Lower leg skin (tissue), 4 donors: Measurements from ENCODE around the gene ZSWIM6. TPM values are rescaled to one million over a fixed set of nuclear protein-coding genes. Genes with fewer than 3 reads are reported as not detected.

Source experiments
- DNase-seq, 2 donors: peaks; one replicate each; pipeline ENCODE4 v3.0.0-alpha.2; 2019; ENCODE audit warnings: low spot score in 2 of 2
- H3K4me3 ChIP-seq: fragments of 200-600 bp; sonication (generic); 2 replicates; pipeline ENCODE4 v1.5.1; 2017; ENCODE audit warnings: mild to moderate bottlenecking, low read depth; ENCODE audit not compliant: poor library complexity, severe bottlenecking
- POLR2A ChIP-seq, 2 donors: fragments of 450-650 bp; IDR thresholded peaks; one replicate each; pipeline ENCODE4 v1.6.1; 2016 to 2017; ENCODE audit warnings: antibody characterized with exemption in 2 of 2, mild to moderate bottlenecking in 1 of 2, moderate library complexity in 1 of 2
- WGBS, 2 donors: methylation state at CpG; one replicate each; pipeline ENCODE4 v1.1.5; 2018; 5-methylcytosine and 5-hydroxymethylcytosine counted together
- intact Hi-C: fragments of 100-400 bp; cut with DNase I; formaldehyde crosslinking; loops from one replicate; pipeline ENCODE4 v1.15.0; 2023; ENCODE audit warnings: low total_unique reads
- total RNA-seq, 4 donors: library from RNA; depleted of rRNA; stranded (reverse); fragments of >200 nt; gene quantifications; one replicate each; pipeline ENCODE4 v1.1.0, GENCODE V29; 2016
- TF ChIP-seq, protein P1 (sequence below), 3 donors: fragments of 450-650 bp; IDR thresholded peaks; one replicate each; pipeline ENCODE4 v1.5.1; 2016; ENCODE audit warnings: antibody characterized with exemption in 3 of 3, mild to moderate bottlenecking in 3 of 3, moderate library complexity in 2 of 3

The ZSWIM6 gene
- total RNA-seq, 4 donors from 2014 or later, result 7.1 to 8.7 (median 8.1) TPM

DNA sequence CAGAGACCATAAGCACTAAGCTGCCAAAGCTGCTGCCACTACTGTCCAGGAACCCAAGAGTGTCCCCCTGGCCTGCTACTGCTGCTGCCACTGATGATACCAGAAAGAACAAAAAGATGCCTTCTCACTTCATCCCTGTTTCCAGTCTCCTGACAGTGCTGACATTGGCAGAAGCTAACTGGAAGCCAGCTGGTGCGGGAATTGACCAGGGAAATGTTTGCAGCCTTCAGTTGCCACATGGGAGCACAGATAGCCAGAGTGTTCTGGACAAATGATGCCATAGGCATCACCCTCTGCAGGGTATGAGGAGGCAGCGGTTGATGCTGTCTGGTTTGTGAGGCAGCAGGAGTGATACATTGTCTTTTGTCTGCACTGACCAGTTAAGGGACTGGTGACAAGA lies 258.4 kb downstream of the ZSWIM6 start:
- TF ChIP-seq, protein P1, sequence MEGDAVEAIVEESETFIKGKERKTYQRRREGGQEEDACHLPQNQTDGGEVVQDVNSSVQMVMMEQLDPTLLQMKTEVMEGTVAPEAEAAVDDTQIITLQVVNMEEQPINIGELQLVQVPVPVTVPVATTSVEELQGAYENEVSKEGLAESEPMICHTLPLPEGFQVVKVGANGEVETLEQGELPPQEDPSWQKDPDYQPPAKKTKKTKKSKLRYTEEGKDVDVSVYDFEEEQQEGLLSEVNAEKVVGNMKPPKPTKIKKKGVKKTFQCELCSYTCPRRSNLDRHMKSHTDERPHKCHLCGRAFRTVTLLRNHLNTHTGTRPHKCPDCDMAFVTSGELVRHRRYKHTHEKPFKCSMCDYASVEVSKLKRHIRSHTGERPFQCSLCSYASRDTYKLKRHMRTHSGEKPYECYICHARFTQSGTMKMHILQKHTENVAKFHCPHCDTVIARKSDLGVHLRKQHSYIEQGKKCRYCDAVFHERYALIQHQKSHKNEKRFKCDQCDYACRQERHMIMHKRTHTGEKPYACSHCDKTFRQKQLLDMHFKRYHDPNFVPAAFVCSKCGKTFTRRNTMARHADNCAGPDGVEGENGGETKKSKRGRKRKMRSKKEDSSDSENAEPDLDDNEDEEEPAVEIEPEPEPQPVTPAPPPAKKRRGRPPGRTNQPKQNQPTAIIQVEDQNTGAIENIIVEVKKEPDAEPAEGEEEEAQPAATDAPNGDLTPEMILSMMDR (IDR thresholded peaks at IDR 0.05), result no peak
- TF ChIP-seq POLR2A (IDR thresholded peaks at IDR 0.05), result no peak
- intact Hi-C loops, result no loop called here
- 96 to 100% methylated on average over 2 of the region's 2 CpGs for WGBS, 2 donors
- no peak overlapping the region for H3K4me3 ChIP-seq
- DNase-seq, result no peak

DNA sequence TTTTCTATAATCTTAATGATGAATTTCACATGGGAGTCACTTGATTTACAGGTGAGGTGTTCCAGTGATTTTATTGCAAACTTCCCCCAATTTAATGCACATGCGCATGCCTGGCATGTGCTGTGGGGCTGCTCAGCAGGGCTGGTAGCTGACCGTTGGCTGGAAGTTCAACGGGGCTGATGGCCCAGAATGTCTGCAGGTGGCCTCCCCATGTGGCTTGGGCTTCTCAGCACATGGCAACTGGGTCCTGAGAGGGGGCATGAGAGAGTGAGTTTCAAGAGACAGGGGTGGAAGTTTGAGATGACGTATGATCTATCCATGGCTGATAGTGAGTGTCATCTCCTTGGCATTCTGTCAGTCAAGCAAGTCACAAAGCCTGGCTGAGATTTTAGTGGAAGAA lies 259.8 kb downstream of the ZSWIM6 start:
- 85 to 91% methylated on average over 4 of the region's 4 CpGs for WGBS, 2 donors
- no peak for TF ChIP-seq POLR2A (IDR thresholded peaks at IDR 0.05)
- TF ChIP-seq, protein P1 (IDR thresholded peaks at IDR 0.05), result no peak
- intact Hi-C loops, result no loop called here
- H3K4me3 ChIP-seq, result no peak overlapping the region
- no peak for DNase-seq

DNA sequence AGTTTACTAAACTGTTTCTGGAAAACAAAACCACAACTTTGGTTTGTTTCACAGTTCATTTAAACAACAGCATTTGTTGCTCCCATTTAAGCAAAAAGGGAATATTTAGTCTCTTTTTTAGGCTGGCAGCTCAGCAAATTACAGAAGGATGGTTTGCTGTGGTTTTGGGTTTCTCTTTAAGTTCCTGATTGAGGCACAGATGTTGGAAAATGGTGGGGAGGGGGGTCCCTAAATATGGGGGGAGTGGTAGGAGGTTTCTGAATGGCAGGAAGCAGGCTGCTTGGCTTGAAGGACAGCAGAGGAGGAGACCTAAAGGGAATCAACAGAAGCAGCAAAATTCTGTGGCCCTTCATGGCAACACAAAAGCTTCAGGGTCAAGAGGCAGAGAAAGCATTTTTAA lies 263.4 kb downstream of the ZSWIM6 start:
- intact Hi-C loops, result no loop called here
- no peak for TF ChIP-seq POLR2A (IDR thresholded peaks at IDR 0.05)
- TF ChIP-seq, protein P1 (IDR thresholded peaks at IDR 0.05), result no peak

More for the DNA sequence above, 263.4 kb downstream of the ZSWIM6 start:
- no peak for DNase-seq
- no peak overlapping the region for H3K4me3 ChIP-seq

Other genes starting within 250 kb of the ZSWIM6 start
- gene SMIM15, start 169.8 kb upstream of the ZSWIM6 start, total RNA-seq, result 10 to 100 TPM; 29.2 to 33.8 (median 30.3) TPM